Measurements from ENCODE around the gene MED8.

Gene MED8

DNA sequence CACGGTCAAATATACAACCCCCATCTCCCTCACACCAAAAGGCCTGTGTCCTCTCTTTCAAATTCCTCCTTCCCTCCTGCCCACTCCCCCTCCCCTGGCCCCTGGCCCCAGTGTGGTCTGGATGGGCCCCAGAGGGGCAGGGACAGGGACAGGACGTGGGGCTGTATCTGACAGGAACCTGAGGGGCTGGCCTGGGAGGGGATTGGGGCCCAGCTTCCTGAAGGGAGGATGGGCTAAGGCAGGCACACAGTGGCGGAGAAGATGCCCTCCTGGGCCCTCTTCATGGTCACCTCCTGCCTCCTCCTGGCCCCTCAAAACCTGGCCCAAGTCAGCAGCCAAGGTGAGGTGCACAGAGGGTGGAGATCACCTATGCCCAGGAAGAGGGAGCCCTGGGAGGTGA lies 52.0 kb downstream of the MED8 start, which contains the start of gene MPL:
Gene MPL, plus strand, starts transcription at position 231 of the 400 bp plus-strand sequence. Its CDS starts 31 bp downstream, at position 262.
- H3K27ac ChIP-seq = no peak within 1 kb of the TSS
- TF ChIP-seq, protein P1, sequence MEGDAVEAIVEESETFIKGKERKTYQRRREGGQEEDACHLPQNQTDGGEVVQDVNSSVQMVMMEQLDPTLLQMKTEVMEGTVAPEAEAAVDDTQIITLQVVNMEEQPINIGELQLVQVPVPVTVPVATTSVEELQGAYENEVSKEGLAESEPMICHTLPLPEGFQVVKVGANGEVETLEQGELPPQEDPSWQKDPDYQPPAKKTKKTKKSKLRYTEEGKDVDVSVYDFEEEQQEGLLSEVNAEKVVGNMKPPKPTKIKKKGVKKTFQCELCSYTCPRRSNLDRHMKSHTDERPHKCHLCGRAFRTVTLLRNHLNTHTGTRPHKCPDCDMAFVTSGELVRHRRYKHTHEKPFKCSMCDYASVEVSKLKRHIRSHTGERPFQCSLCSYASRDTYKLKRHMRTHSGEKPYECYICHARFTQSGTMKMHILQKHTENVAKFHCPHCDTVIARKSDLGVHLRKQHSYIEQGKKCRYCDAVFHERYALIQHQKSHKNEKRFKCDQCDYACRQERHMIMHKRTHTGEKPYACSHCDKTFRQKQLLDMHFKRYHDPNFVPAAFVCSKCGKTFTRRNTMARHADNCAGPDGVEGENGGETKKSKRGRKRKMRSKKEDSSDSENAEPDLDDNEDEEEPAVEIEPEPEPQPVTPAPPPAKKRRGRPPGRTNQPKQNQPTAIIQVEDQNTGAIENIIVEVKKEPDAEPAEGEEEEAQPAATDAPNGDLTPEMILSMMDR (conservative IDR thresholded peaks at IDR 0.05) = no peak

DNA sequence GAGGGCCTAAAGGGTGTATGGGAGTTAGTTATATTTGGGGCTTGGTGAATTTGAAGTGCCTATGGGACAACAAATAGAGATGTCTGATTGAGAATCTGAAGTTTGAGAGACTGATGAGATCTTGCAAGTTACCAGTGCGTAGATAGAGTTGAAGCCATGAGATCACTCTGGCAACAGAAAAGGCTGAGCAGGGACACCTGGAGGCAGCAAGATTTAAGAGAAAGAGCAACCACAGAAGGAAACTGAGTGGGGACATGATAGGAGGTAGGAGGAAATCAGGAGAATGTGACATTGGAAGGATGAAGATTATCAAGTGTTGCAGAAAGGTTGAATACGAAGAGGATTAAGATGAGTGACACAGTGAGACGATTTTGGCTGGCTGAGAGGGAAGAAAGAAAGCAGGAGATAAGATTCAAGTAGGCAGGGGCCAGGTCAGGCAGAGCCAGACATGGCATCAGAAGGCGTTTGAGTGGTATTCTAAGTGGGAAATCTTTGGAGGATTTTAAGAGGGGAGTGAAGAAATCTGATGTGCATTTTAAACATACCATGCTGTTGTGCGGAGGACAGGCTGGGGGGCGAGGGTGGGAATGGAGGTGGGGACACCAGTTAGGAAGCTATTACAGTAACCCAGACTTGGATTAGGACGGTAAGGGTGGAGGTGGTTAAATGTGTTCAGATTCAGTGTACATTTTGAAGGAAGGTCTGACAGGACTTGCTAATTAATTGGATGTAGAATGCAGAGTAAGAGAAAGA lies 55.0 kb downstream of the MED8 start:
- H3K27ac ChIP-seq = no peak overlapping the region
- TF ChIP-seq, protein P1 (conservative IDR thresholded peaks at IDR 0.05) = no peak

All from VCaP (cell line).